Vagina (tissue), 2 donors: ENCODE measurements around the gene PSORS1C1. TPM values are rescaled to one million over a fixed set of nuclear protein-coding genes. Genes with fewer than 3 reads are reported as not detected.

Experiments used
- DNase-seq, 2 donors: peaks; one replicate each; pipeline ENCODE4 v3.0.0-alpha.2; 2017; ENCODE audit errors: extremely low spot score in 2 of 2
- H3K27ac ChIP-seq: fragments of 200-600 bp; sonication (generic); one replicate; pipeline ENCODE4 v1.5.1; 2019
- H3K27me3 ChIP-seq: fragments of 200-600 bp; sonication (generic); one replicate; pipeline ENCODE4 v1.5.1; 2019
- H3K36me3 ChIP-seq, 2 donors: fragments of 200-600 bp; sonication (generic); one replicate each; pipeline ENCODE4 v1.5.1; 2017 to 2019
- H3K4me1 ChIP-seq: fragments of 200-600 bp; sonication (generic); one replicate; pipeline ENCODE4 v1.5.1; 2019
- H3K4me3 ChIP-seq, 2 donors: fragments of 200-600 bp; sonication (generic); 1 replicate in 1 of 2; 2 replicates in 1 of 2; pipeline ENCODE4 v1.5.1; 2016 to 2019
- H3K9me3 ChIP-seq: fragments of 200-600 bp; sonication (generic); one replicate; pipeline ENCODE4 v1.5.1; 2019
- CTCF ChIP-seq, 3 experiments: fragments of 450-650 bp in 2 of 3; fragments of 200-600 bp in 1 of 3; sonication (generic) in 1 of 3; IDR thresholded peaks; one replicate each; pipeline ENCODE4 v1.5.1; 2017 to 2019; ENCODE audit warnings: antibody characterized with exemption in 3 of 3, mild to moderate bottlenecking in 2 of 3, moderate library complexity in 2 of 3
- POLR2A ChIP-seq, 2 donors: fragments of 450-650 bp; IDR thresholded peaks; one replicate each; pipeline ENCODE4 v1.6.1; 2017; ENCODE audit warnings: antibody characterized with exemption in 2 of 2, mild to moderate bottlenecking in 2 of 2, moderate library complexity in 2 of 2
- POLR2AphosphoS5 ChIP-seq, 2 donors: sonication (generic); formaldehyde crosslinking; IDR thresholded peaks; one replicate each; pipeline ENCODE4 v1.9.0; 2017; ENCODE audit warnings: antibody characterized with exemption in 2 of 2, mild to moderate bottlenecking in 2 of 2, low read depth in 1 of 2; ENCODE audit not compliant: insufficient read depth in 1 of 2
- intact Hi-C: fragments of 100-400 bp; cut with DNase I; formaldehyde crosslinking; loops from one replicate; pipeline ENCODE4 v1.15.1; 2023
- total RNA-seq: library from RNA; depleted of rRNA; stranded (reverse); fragments of >200 nt; gene quantifications from one replicate; pipeline ENCODE4 v1.2.3, GENCODE V29; 2016

PSORS1C1 gene
- total RNA-seq, 1 donor from 2014 or later: 9.6 TPM

DNA sequence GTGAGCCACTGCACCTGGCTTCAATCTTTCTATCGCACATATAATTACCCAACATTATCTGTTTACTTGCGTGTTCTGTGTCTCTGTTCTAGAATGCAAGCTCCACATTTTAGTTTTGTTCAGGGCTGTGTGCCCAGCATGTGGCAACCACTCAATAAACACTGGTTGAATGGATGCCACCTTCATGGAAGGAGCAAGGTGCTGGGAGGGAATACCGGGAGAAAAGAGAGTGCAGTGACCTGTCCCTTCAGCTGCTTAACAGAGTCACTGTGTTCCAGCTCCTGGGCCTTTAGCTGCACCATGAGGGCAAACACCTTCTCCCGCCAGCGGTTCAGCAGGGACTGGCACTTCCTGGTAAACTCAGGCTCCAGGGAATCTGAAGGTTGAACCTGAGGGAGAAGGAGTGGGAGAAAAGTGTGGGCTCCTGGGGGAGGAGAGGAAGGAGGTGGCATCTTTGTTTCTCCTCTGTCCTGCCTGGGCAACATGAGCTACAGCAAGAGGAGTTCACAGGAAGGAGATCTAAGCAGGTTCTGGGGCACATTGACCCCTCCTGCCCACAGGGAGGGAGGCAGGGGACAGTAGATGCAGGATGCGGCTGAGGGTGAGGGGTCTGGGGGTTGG is 35.3 kb downstream of the PSORS1C1 start:
- H3K9me3 ChIP-seq: no peaks in the 10 kb centered on the region
- intact Hi-C loops: no loop called here
- TF ChIP-seq CTCF (IDR thresholded peaks at IDR 0.05) (no peak), POLR2A (IDR thresholded peaks at IDR 0.05) (no peak), POLR2AphosphoS5 (IDR thresholded peaks at IDR 0.05; ENCODE audit: insufficient read depth in 1 of 2, low read depth in 1 of 2) (no peak)
- DNase-seq: no peak
- H3K4me1 ChIP-seq: no peaks in the 10 kb centered on the region
- no peaks in the 10 kb centered on the region for H3K27me3 ChIP-seq
- H3K27ac ChIP-seq: no peak overlapping the region
- peaks cover 0 to 20% of the 10 kb centered on the region in 2 donors for H3K36me3 ChIP-seq
- H3K4me3 ChIP-seq: no peak overlapping the region

DNA sequence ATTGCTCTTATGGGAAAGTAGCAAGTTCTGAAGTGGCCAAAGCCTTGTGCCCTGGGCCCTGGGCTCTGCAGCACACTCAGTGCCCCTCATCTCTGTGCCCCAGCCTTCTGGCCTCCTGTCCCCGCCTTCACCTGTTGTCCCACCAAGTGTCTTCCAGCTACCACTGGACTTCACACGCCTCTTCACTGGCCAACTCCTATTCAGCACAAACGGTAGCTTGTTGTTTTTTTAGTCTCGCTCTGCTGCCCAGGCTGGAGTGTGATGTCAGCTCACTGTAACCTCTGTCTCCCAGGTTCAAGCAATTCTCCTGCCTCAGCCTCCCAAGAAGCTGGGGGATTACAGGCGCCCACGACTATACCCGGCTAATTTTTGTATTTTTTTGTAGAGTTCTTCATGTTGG is 38.2 kb downstream of the PSORS1C1 start:
- Histone ChIP-seq H3K4me1 (peaks cover 12% of the 10 kb centered on the region), H3K27ac (no peak overlapping the region), H3K27me3 (no peaks in the 10 kb centered on the region), H3K36me3 (peaks cover 0 to 15% of the 10 kb centered on the region in 2 donors), H3K4me3 (no peak overlapping the region), H3K9me3 (no peaks in the 10 kb centered on the region)
- intact Hi-C loops: no loop called here
- no peak for TF ChIP-seq POLR2AphosphoS5 (IDR thresholded peaks at IDR 0.05; ENCODE audit: insufficient read depth in 1 of 2, low read depth in 1 of 2)
- TF ChIP-seq POLR2A (IDR thresholded peaks at IDR 0.05): no peak
- no peak for TF ChIP-seq CTCF (IDR thresholded peaks at IDR 0.05)
- no peak for DNase-seq

- DNase-seq: no peak
- Histone ChIP-seq H3K36me3 (peaks cover 0 to 12% of the 10 kb centered on the region in 2 donors), H3K4me3 (no peak overlapping the region), H3K9me3 (no peaks in the 10 kb centered on the region), H3K27ac (no peak overlapping the region), H3K4me1 (peaks cover 22% of the 10 kb centered on the region), H3K27me3 (no peaks in the 10 kb centered on the region)
- intact Hi-C loops: no loop called here
- no peak for TF ChIP-seq CTCF (IDR thresholded peaks at IDR 0.05)
- no peak for TF ChIP-seq POLR2AphosphoS5 (IDR thresholded peaks at IDR 0.05; ENCODE audit: insufficient read depth in 1 of 2, low read depth in 1 of 2)
- no peak for TF ChIP-seq POLR2A (IDR thresholded peaks at IDR 0.05)
These were observed 39.8 kb downstream of the PSORS1C1 start for GRCh38 chr6:31154436-31154835.

- no peaks in the 10 kb centered on the region for H3K27me3 ChIP-seq
- intact Hi-C loops: no loop called here
- H3K36me3 ChIP-seq: no peaks in the 10 kb centered on the region
- no peaks in the 10 kb centered on the region for H3K9me3 ChIP-seq
- no peak for TF ChIP-seq POLR2AphosphoS5 (IDR thresholded peaks at IDR 0.05; ENCODE audit: insufficient read depth in 1 of 2, low read depth in 1 of 2)
- TF ChIP-seq POLR2A (IDR thresholded peaks at IDR 0.05): no peak
- TF ChIP-seq CTCF (IDR thresholded peaks at IDR 0.05): no peak
- no peak overlapping the region for H3K4me3 ChIP-seq
- H3K27ac ChIP-seq: no peak overlapping the region
- H3K4me1 ChIP-seq: peaks cover 27% of the 10 kb centered on the region
- no peak for DNase-seq
These were observed 42.0 kb downstream of the PSORS1C1 start for GRCh38 chr6:31156641-31157040.

DNA sequence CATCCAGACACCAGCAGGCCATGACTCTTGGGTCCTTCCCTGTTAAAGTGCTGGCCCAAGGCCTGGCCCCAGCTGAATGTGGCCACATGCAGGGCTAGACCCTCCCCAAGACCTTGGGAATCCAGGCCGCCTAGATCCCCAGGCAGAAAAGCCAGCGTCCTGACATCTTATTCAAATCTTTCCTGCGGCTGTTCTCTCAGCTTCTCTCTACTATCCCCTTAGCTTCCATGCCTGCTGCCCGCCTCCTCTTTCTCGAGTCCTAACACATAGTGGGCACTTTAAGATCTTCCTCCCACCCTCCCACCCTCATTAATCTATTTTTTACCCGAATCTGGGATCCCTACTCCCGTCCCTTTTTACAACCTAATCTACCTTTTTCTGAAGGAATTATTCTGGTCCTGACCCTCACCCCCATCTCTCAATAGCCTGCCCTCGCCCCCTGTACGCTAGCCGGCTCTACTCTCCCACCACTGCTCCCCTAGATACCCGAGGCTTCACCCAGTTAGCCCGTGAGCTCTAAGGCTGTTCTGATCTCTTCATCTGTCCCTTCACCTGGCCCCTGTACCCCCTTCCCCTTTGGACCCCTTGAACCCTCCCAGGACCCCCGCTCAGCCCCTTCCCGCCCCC is 43.0 kb downstream of the PSORS1C1 start, which contains the start of gene CCHCR1:
Gene CCHCR1 (minus strand): TSS at position 290 of the 627 bp plus-strand sequence. CDS start 202 bp downstream, at position 88.
- Histone ChIP-seq H3K36me3 (no peaks in the 10 kb centered on the region), H3K4me3 (peak within 1 kb of the TSS; percentile 82 to 85), H3K9me3 (no peaks in the 10 kb centered on the region), H3K27me3 (no peaks in the 10 kb centered on the region), H3K27ac (peak within 1 kb of the TSS; percentile 82), H3K4me1 (peaks cover 27% of the 10 kb centered on the region)
- intact Hi-C loops: no loop called here
- DNase-seq: no peak
- TF ChIP-seq CTCF (IDR thresholded peaks at IDR 0.05): no peak
- no peak for TF ChIP-seq POLR2AphosphoS5 (IDR thresholded peaks at IDR 0.05; ENCODE audit: insufficient read depth in 1 of 2, low read depth in 1 of 2)
- no peak for TF ChIP-seq POLR2A (IDR thresholded peaks at IDR 0.05)
